Neural cell (in vitro differentiated cells): Measurements from ENCODE around the gene DNAJA3. TPM values are rescaled to one million over a fixed set of nuclear protein-coding genes. Genes with fewer than 3 reads are reported as not detected.
A peak's percentile ranks its signal among the peaks of the same experiment; 100 is the strongest.

Experiments used
- H2AFZ ChIP-seq: fragments of 200-600, 300-800 bp; sonication (generic), shearing (Covaris generic); 2 replicates; pipeline ENCODE4 v1.6.0; 2014; ENCODE audit warnings: low read depth, mild to moderate bottlenecking, antibody characterized with exemption, low read length, moderate library complexity
- H3F3A ChIP-seq: fragments of 200-600 bp; shearing (Covaris generic); 2 replicates; pipeline ENCODE4 v1.6.1; 2016; ENCODE audit warnings: mild to moderate bottlenecking, moderate library complexity, mixed read lengths, antibody characterized with exemption, low read length; ENCODE audit not compliant: insufficient read depth, poor library complexity, severe bottlenecking
- H3K27ac ChIP-seq: fragments of 200-600, 300-800 bp; sonication (generic), shearing (Covaris generic); 2 replicates; pipeline ENCODE4 v1.5.1; 2014; ENCODE audit warnings: mild to moderate bottlenecking, low read length, moderate library complexity
- H3K27me3 ChIP-seq: fragments of 300-800, 200-600 bp; sonication (generic), shearing (Covaris generic); 2 replicates; pipeline ENCODE4 v1.6.0; 2014; ENCODE audit warnings: mild to moderate bottlenecking, low read depth, low read length, moderate library complexity; ENCODE audit not compliant: insufficient read depth
- H3K36me3 ChIP-seq: fragments of 300-800, 200-600 bp; sonication (generic), shearing (Covaris generic); 2 replicates; pipeline ENCODE4 v1.5.1; 2014; ENCODE audit warnings: mild to moderate bottlenecking, antibody characterized with exemption, low read length, moderate library complexity; ENCODE audit not compliant: insufficient read depth
- H3K4me2 ChIP-seq: fragments of 300-800, 200-600 bp; sonication (generic), shearing (Covaris generic); 2 replicates; pipeline ENCODE4 v1.6.0; 2014; ENCODE audit warnings: mild to moderate bottlenecking, low read length
- H3K4me3 ChIP-seq: fragments of 300-800, 200-600 bp; sonication (generic), shearing (Covaris generic); 2 replicates; pipeline ENCODE4 v1.5.1; 2014; ENCODE audit warnings: mild to moderate bottlenecking, low read length, moderate library complexity
- H3K79me2 ChIP-seq: fragments of 200-600 bp; shearing (Covaris generic); replicated peaks from 2 replicates; pipeline ENCODE4 v1.6.0; 2014; ENCODE audit warnings: mild to moderate bottlenecking, low read length, moderate library complexity; ENCODE audit not compliant: insufficient read depth
- H3K9ac ChIP-seq: fragments of 300-800, 200-600 bp; sonication (generic), shearing (Covaris generic); 2 replicates; pipeline ENCODE4 v1.6.1; 2016; ENCODE audit warnings: mild to moderate bottlenecking, low read length, mixed read lengths
- H3K9me2 ChIP-seq: fragments of 200-600 bp; shearing (Covaris generic); 2 replicates; pipeline ENCODE4 v1.6.1; 2016; ENCODE audit warnings: mild to moderate bottlenecking, low read length, mixed read lengths; ENCODE audit not compliant: insufficient read depth
- H3K9me3 ChIP-seq: fragments of 200-600, 300-800 bp; sonication (generic), shearing (Covaris generic); 2 replicates; pipeline ENCODE4 v1.6.1; 2016; ENCODE audit warnings: mild to moderate bottlenecking, mixed run types, low read length, moderate library complexity, mixed read lengths
- H4K20me1 ChIP-seq: fragments of 200-600 bp; shearing (Covaris generic); 2 replicates; pipeline ENCODE4 v1.6.1; 2016; ENCODE audit warnings: mild to moderate bottlenecking, mixed run types; ENCODE audit not compliant: insufficient read depth
- EP300 ChIP-seq: fragments of 450-650 bp; conservative IDR thresholded peaks from 2 replicates; pipeline ENCODE4 v1.6.1; 2014; ENCODE audit warnings: antibody characterized with exemption, mild to moderate bottlenecking, moderate library complexity; ENCODE audit not compliant: poor library complexity, severe bottlenecking
- EZH2 ChIP-seq: fragments of 200-600, 300-800 bp; shearing (Covaris generic), sonication (generic); IDR thresholded peaks from 2 replicates; pipeline ENCODE4 v1.6.1; 2014; ENCODE audit warnings: antibody characterized with exemption, low read length, borderline replicate concordance, mild to moderate bottlenecking; ENCODE audit not compliant: insufficient read depth, poor library complexity, severe bottlenecking
- MXI1 ChIP-seq: fragments of 450-650 bp; conservative IDR thresholded peaks from 2 replicates; pipeline ENCODE4 v1.6.1; 2014; ENCODE audit warnings: antibody characterized with exemption, mild to moderate bottlenecking; ENCODE audit not compliant: poor library complexity, severe bottlenecking
- POLR2AphosphoS5 ChIP-seq: IDR thresholded peaks from 2 replicates; pipeline ENCODE4 v1.6.1; 2012
- RAD21 ChIP-seq: fragments of 450-650 bp; conservative IDR thresholded peaks from 2 replicates; pipeline ENCODE4 v1.6.1; 2014; ENCODE audit warnings: antibody characterized with exemption, mild to moderate bottlenecking, moderate library complexity
- SMC3 ChIP-seq: fragments of 450-650 bp; conservative IDR thresholded peaks from 2 replicates; pipeline ENCODE4 v1.6.1; 2014; ENCODE audit warnings: antibody characterized with exemption, mild to moderate bottlenecking, moderate library complexity; ENCODE audit not compliant: poor library complexity
- polyA plus RNA-seq: library from polyadenylated mRNA; depleted of rRNA; stranded (reverse); fragments of >200 nt; gene quantifications from 2 replicates; pipeline ENCODE4 v1.2.3, GENCODE V29; 2014
- TF ChIP-seq, protein P1 (sequence below): fragments of 450-650 bp; IDR thresholded peaks from 2 replicates; pipeline ENCODE4 v1.5.1; 2014; ENCODE audit warnings: antibody characterized with exemption, mild to moderate bottlenecking, moderate library complexity; ENCODE audit not compliant: poor library complexity, severe bottlenecking
- TF ChIP-seq, protein P2 (sequence below): IDR thresholded peaks from 2 replicates; pipeline ENCODE4 v1.6.1; 2012; ENCODE audit warnings: borderline replicate concordance

DNAJA3 gene
- polyA plus RNA-seq, 1 donor from 2014 or later: 44.8 TPM

DNA sequence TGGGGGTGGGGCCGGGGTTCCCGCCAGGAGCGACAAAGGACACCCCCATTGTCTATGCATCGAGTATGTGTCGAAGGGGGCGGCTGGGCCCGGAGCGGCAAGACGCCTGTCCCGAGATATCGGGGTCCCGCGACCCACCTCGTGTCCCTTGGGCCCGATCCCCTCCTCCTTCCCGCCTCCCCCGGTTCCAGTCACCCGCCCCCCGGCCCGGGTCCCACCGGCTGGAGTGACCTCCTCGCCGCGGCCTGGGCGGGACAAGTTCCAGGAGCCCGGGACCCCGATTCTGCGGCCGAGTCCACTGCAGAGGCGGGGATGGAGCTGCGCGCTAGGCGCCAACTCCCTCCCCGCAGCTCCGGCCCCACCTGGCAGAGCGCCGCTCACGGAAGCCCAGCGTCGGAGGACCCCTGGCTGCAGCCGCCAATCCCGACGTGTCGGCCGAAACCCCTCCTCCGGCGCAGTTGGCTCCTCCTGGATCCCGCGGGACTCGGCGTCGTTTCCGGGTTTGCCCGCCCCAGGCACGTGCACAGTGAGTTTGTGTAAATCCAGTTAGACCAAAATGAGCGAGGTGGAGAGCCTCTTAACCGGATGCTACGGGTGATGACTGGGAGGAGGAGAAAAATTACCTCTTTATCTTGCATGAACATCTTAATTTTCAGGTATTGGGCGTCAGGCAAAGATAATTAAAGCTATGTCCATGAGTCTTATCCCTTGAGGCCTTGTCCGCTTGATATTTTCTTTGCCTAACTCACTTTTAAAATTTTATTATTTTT, 48.7 kb downstream of the DNAJA3 start, which contains the start of gene NMRAL1:
Gene NMRAL1 (minus strand): TSS at position 434 of the 770 bp plus-strand sequence. CDS start 493 bp downstream, outside the sequence.
- Histone ChIP-seq H4K20me1 (no peaks in the 10 kb centered on the region), H2AFZ (no peak within 1 kb of the TSS), H3K36me3 (no peaks in the 10 kb centered on the region), H3K9me3 (no peaks in the 10 kb centered on the region), H3K27ac (no peak within 1 kb of the TSS), H3F3A (no peaks in the 10 kb centered on the region), H3K27me3 (peaks cover 8% of the 10 kb centered on the region), H3K79me2 (peaks cover 3% of the 10 kb centered on the region), H3K9ac (peak within 1 kb of the TSS; percentile 48), H3K4me2 (no peak within 1 kb of the TSS), H3K4me3 (peak within 1 kb of the TSS; percentile 62), H3K9me2 (no peaks in the 10 kb centered on the region)
- TF ChIP-seq, protein P1, sequence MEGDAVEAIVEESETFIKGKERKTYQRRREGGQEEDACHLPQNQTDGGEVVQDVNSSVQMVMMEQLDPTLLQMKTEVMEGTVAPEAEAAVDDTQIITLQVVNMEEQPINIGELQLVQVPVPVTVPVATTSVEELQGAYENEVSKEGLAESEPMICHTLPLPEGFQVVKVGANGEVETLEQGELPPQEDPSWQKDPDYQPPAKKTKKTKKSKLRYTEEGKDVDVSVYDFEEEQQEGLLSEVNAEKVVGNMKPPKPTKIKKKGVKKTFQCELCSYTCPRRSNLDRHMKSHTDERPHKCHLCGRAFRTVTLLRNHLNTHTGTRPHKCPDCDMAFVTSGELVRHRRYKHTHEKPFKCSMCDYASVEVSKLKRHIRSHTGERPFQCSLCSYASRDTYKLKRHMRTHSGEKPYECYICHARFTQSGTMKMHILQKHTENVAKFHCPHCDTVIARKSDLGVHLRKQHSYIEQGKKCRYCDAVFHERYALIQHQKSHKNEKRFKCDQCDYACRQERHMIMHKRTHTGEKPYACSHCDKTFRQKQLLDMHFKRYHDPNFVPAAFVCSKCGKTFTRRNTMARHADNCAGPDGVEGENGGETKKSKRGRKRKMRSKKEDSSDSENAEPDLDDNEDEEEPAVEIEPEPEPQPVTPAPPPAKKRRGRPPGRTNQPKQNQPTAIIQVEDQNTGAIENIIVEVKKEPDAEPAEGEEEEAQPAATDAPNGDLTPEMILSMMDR: no peak
- TF ChIP-seq MXI1: peak; percentile 13
- TF ChIP-seq POLR2AphosphoS5: peak; percentile 23

DNA sequence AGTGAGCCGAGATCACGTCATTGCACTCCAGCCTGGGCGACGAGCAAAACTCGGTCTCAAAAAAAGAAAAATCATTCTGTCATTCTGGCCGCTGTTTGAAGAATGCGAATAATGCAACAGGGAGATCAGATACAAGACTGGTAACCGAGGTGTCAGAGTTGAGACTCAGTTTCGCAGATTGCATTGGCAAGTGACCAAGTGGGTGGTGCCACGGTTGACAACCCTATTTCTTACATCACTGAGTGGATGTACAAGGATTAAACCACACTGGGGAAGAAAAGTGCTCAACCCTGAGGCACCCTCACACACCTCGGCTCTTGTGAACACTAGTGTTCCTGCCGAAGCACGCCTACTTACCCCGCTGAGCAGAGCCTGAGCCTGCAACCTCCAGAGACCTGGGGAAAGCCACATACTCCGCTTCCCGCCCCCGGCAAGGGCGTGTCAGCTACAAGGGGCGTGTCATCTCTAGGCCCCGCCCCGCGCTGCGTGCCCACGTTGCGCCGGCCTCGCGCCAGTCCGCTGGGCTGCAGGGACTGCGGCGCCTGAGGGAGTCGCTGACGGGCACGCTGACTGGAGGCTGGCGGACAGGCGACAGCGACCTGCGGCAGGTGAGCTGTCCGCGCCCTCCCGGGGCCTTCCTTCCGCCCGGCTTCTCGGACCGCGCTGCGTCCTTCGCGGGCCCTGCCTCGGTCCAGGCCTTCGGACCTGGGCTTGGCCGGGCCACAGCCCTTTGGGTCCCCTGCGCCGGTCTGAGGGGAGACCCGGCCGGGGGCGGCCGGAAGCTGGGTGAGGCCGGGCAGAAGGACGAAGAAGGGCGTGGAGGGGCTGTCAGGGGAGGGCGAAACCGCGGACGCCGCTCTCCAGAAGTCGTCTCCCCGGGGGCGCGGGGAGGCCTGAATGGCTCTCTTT, 50.5 kb downstream of the DNAJA3 start, which contains the start of gene HMOX2:
Gene HMOX2 (plus strand): TSS at position 519 of the 909 bp plus-strand sequence. CDS start 29,127 bp downstream, outside the sequence.
- Histone ChIP-seq H3K4me2 (peak within 1 kb of the TSS; percentile 76), H3F3A (no peaks in the 10 kb centered on the region), H3K27me3 (peaks cover 8% of the 10 kb centered on the region), H3K9me2 (no peaks in the 10 kb centered on the region), H4K20me1 (no peaks in the 10 kb centered on the region), H3K79me2 (peaks cover 3% of the 10 kb centered on the region), H3K9me3 (no peaks in the 10 kb centered on the region), H3K27ac (peak within 1 kb of the TSS; percentile 44), H3K36me3 (no peaks in the 10 kb centered on the region), H2AFZ (peak within 1 kb of the TSS; percentile 76), H3K9ac (peak within 1 kb of the TSS; percentile 82), H3K4me3 (peak within 1 kb of the TSS; percentile 99)
- TF ChIP-seq MXI1: peak; percentile 80
- peak; percentile 38 for TF ChIP-seq EP300
- TF ChIP-seq, protein P1: peak; percentile 82
- TF ChIP-seq, protein P2, sequence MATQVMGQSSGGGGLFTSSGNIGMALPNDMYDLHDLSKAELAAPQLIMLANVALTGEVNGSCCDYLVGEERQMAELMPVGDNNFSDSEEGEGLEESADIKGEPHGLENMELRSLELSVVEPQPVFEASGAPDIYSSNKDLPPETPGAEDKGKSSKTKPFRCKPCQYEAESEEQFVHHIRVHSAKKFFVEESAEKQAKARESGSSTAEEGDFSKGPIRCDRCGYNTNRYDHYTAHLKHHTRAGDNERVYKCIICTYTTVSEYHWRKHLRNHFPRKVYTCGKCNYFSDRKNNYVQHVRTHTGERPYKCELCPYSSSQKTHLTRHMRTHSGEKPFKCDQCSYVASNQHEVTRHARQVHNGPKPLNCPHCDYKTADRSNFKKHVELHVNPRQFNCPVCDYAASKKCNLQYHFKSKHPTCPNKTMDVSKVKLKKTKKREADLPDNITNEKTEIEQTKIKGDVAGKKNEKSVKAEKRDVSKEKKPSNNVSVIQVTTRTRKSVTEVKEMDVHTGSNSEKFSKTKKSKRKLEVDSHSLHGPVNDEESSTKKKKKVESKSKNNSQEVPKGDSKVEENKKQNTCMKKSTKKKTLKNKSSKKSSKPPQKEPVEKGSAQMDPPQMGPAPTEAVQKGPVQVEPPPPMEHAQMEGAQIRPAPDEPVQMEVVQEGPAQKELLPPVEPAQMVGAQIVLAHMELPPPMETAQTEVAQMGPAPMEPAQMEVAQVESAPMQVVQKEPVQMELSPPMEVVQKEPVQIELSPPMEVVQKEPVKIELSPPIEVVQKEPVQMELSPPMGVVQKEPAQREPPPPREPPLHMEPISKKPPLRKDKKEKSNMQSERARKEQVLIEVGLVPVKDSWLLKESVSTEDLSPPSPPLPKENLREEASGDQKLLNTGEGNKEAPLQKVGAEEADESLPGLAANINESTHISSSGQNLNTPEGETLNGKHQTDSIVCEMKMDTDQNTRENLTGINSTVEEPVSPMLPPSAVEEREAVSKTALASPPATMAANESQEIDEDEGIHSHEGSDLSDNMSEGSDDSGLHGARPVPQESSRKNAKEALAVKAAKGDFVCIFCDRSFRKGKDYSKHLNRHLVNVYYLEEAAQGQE: peak; percentile 41
- TF ChIP-seq POLR2AphosphoS5: peak; percentile 85
- TF ChIP-seq SMC3: no peak
- no peak for TF ChIP-seq RAD21
- no peak for TF ChIP-seq EZH2
